Suprapubic skin (tissue), 4 donors: Measurements from ENCODE around the gene NKX6-1. TPM values are rescaled to one million over a fixed set of nuclear protein-coding genes. Genes with fewer than 3 reads are reported as not detected.
A peak's percentile ranks its signal among the peaks of the same experiment; 100 is the strongest.

Source experiments
- DNase-seq, 2 donors: peaks; one replicate each; pipeline ENCODE4 v3.0.0-alpha.2; 2019; ENCODE audit warnings: low spot score in 2 of 2
- H3K27ac ChIP-seq: fragments of 200-600 bp; sonication (generic); one replicate; pipeline ENCODE4 v1.5.1; 2019
- H3K27me3 ChIP-seq: fragments of 200-600 bp; sonication (generic); one replicate; pipeline ENCODE4 v1.5.1; 2019
- H3K36me3 ChIP-seq: fragments of 200-600 bp; sonication (generic); one replicate; pipeline ENCODE4 v1.5.1; 2019
- H3K4me1 ChIP-seq: fragments of 200-600 bp; sonication (generic); one replicate; pipeline ENCODE4 v1.5.1; 2019
- H3K4me3 ChIP-seq: fragments of 200-600 bp; sonication (generic); one replicate; pipeline ENCODE4 v1.5.1; 2019; ENCODE audit warnings: mild to moderate bottlenecking
- H3K9me3 ChIP-seq: fragments of 200-600 bp; sonication (generic); one replicate; pipeline ENCODE4 v1.5.1; 2019
- EP300 ChIP-seq: sonication (generic); formaldehyde crosslinking; IDR thresholded peaks from one replicate; pipeline ENCODE4 v1.6.1; 2017; ENCODE audit warnings: antibody characterized with exemption
- POLR2A ChIP-seq, 2 donors: fragments of 450-650 bp; IDR thresholded peaks; one replicate each; pipeline ENCODE4 v1.6.1; 2017; ENCODE audit warnings: antibody characterized with exemption in 2 of 2, mild to moderate bottlenecking in 2 of 2, moderate library complexity in 2 of 2
- POLR2AphosphoS5 ChIP-seq, 3 donors: sonication (generic); formaldehyde crosslinking; IDR thresholded peaks; one replicate each; pipeline ENCODE4 v1.6.1; 2017; ENCODE audit warnings: antibody characterized with exemption in 3 of 3
- WGBS: methylation state at CpG from one replicate; pipeline ENCODE4 v1.1.5; 2018; 5-methylcytosine and 5-hydroxymethylcytosine counted together
- total RNA-seq, 4 donors: library from RNA; depleted of rRNA; stranded (reverse); fragments of >200 nt; gene quantifications; one replicate each; pipeline ENCODE4 v1.1.0, GENCODE V29; 2016
- TF ChIP-seq, protein P1 (sequence below), 2 donors: fragments of 200-600 bp in 1 of 2; fragments of 450-650 bp in 1 of 2; sonication (generic) in 1 of 2; IDR thresholded peaks; one replicate each; pipeline ENCODE4 v1.5.1; 2016 to 2019; ENCODE audit warnings: antibody characterized with exemption in 2 of 2, mild to moderate bottlenecking in 1 of 2, moderate library complexity in 1 of 2

NKX6-1 gene
- total RNA-seq, 4 donors from 2014 or later, result not detected

- Histone ChIP-seq H3K4me1 (peaks cover 34% of the 10 kb centered on the region), H3K9me3 (no peaks in the 10 kb centered on the region), H3K36me3 (no peaks in the 10 kb centered on the region), H3K27me3 (peaks cover 100% of the 10 kb centered on the region), H3K27ac (no peak overlapping the region), H3K4me3 (peak overlapping the region; percentile 6)
- TF ChIP-seq EP300 (no peak), POLR2A (IDR thresholded peaks at IDR 0.05) (no peak), POLR2AphosphoS5 (IDR thresholded peaks at IDR 0.05) (no peak)
- TF ChIP-seq, protein P1, sequence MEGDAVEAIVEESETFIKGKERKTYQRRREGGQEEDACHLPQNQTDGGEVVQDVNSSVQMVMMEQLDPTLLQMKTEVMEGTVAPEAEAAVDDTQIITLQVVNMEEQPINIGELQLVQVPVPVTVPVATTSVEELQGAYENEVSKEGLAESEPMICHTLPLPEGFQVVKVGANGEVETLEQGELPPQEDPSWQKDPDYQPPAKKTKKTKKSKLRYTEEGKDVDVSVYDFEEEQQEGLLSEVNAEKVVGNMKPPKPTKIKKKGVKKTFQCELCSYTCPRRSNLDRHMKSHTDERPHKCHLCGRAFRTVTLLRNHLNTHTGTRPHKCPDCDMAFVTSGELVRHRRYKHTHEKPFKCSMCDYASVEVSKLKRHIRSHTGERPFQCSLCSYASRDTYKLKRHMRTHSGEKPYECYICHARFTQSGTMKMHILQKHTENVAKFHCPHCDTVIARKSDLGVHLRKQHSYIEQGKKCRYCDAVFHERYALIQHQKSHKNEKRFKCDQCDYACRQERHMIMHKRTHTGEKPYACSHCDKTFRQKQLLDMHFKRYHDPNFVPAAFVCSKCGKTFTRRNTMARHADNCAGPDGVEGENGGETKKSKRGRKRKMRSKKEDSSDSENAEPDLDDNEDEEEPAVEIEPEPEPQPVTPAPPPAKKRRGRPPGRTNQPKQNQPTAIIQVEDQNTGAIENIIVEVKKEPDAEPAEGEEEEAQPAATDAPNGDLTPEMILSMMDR (IDR thresholded peaks at IDR 0.05), result no peak
- WGBS, result 18% methylated on average over 27 of the region's 28 CpGs
- no peak for DNase-seq
These were observed 6.4 kb downstream of the NKX6-1 start for GRCh38 chr4:84492737-84493091.

GRCh38 chr4:84492290-84492689, 6.8 kb downstream of the NKX6-1 start:
- no peak overlapping the region for H3K27ac ChIP-seq
- no peak for DNase-seq
- no peak overlapping the region for H3K4me3 ChIP-seq
- no peaks in the 10 kb centered on the region for H3K9me3 ChIP-seq
- H3K36me3 ChIP-seq, result no peaks in the 10 kb centered on the region
- TF ChIP-seq POLR2A (IDR thresholded peaks at IDR 0.05) (no peak), POLR2AphosphoS5 (IDR thresholded peaks at IDR 0.05) (no peak), EP300 (no peak)
- TF ChIP-seq, protein P1 (IDR thresholded peaks at IDR 0.05), result no peak
- peaks cover 100% of the 10 kb centered on the region for H3K27me3 ChIP-seq
- H3K4me1 ChIP-seq, result peaks cover 29% of the 10 kb centered on the region
- WGBS, result 14% methylated on average over 12 of the region's 12 CpGs

DNA sequence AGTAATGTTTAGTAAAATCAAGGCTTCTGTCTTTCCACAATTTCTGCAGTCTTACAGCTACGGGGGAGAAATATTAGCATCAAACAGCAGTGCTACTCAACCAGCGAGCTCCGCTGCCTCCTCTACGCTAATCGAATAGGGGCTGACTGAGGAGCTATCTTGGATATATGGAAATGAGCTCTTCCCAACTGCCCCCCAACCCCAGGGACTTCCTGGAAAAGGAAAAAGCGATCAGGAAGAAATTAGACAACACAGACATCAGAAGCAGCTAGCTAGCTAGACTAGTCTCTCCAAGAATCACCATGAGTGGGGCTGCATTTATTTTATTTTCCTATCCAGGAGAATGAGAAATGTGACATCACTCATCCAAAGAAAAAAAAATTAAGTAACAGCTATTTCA, 7.6 kb downstream of the NKX6-1 start:
- no peaks in the 10 kb centered on the region for H3K9me3 ChIP-seq
- peaks cover 100% of the 10 kb centered on the region for H3K27me3 ChIP-seq
- TF ChIP-seq EP300, result no peak
- no peak for TF ChIP-seq POLR2A (IDR thresholded peaks at IDR 0.05)
- no peak for TF ChIP-seq POLR2AphosphoS5 (IDR thresholded peaks at IDR 0.05)
- peaks cover 21% of the 10 kb centered on the region for H3K4me1 ChIP-seq
- no peak overlapping the region for H3K4me3 ChIP-seq
- WGBS, result 30% methylated on average over 6 of the region's 6 CpGs
- no peak overlapping the region for H3K27ac ChIP-seq
- H3K36me3 ChIP-seq, result no peaks in the 10 kb centered on the region
- DNase-seq, result no peak

DNA sequence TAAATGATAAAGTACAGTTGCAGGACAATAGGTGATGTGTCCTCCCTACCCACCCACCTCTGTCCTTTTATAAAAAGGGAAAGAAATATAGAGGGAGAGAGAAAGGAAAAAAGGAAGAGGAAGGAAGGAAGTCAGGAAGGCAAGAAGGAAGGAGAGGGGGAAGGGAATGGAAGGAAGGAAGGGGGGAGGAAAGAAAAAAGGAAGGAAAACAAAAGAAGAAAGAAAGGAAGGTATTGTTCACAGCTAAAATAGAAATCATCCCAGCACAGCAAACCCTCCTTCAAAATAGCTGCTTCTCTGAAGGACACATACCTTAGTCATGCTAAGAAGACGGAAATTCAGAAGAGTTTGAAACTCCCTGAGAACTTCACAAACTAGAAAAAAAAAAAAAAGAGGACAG, 8.4 kb downstream of the NKX6-1 start:
- no peak for DNase-seq
- WGBS, result 59% methylated on average over 1 of the region's 1 CpG
- H3K4me3 ChIP-seq, result no peak overlapping the region
- peaks cover 14% of the 10 kb centered on the region for H3K4me1 ChIP-seq
- peaks cover 100% of the 10 kb centered on the region for H3K27me3 ChIP-seq
- no peak overlapping the region for H3K27ac ChIP-seq
- no peaks in the 10 kb centered on the region for H3K9me3 ChIP-seq
- TF ChIP-seq, protein P1 (IDR thresholded peaks at IDR 0.05), result no peak
- no peak for TF ChIP-seq EP300
- no peak for TF ChIP-seq POLR2AphosphoS5 (IDR thresholded peaks at IDR 0.05)
- no peak for TF ChIP-seq POLR2A (IDR thresholded peaks at IDR 0.05)
- no peaks in the 10 kb centered on the region for H3K36me3 ChIP-seq

- TF ChIP-seq, protein P1 (IDR thresholded peaks at IDR 0.05), result no peak
- TF ChIP-seq POLR2AphosphoS5 (IDR thresholded peaks at IDR 0.05) (no peak), POLR2A (IDR thresholded peaks at IDR 0.05) (no peak), EP300 (no peak)
- WGBS, result 27% methylated on average over 4 of the region's 4 CpGs
These were observed 14.9 kb downstream of the NKX6-1 start for GRCh38 chr4:84484236-84484635.

DNA sequence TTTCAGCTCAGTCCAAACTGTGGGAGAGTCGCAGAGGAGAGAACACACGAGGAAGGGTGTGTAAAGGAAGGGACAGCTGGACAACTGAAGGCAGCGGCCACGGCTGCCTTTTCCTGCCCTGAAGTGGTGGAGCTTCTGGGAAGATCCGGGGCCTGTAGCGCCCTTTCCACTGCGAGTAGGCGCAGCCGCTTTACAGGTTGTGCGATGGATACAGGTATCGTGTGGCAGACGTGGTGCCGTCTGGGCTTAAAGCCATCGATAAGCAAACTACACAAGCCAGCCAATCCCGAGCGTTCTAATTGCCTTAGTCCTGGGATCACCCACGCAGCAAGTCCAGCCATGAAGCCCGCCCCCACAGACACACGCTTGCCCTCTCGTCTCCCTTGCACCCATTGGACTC, 15.4 kb downstream of the NKX6-1 start:
- Histone ChIP-seq H3K27me3 (peaks cover 96% of the 10 kb centered on the region), H3K9me3 (no peaks in the 10 kb centered on the region), H3K27ac (no peak overlapping the region), H3K4me1 (peaks cover 26% of the 10 kb centered on the region), H3K36me3 (no peaks in the 10 kb centered on the region), H3K4me3 (peak overlapping the region; percentile 29)
- no peak for DNase-seq
- TF ChIP-seq EP300 (no peak), POLR2AphosphoS5 (IDR thresholded peaks at IDR 0.05) (no peak), POLR2A (IDR thresholded peaks at IDR 0.05) (no peak)
- TF ChIP-seq, protein P1 (IDR thresholded peaks at IDR 0.05), result no peak
- WGBS, result 6% methylated on average over 17 of the region's 20 CpGs

More at GRCh38 chr4:84484236-84484635, 14.9 kb downstream of the NKX6-1 start:
- Histone ChIP-seq H3K4me3 (no peak overlapping the region), H3K27ac (no peak overlapping the region), H3K36me3 (no peaks in the 10 kb centered on the region), H3K4me1 (peaks cover 26% of the 10 kb centered on the region), H3K9me3 (no peaks in the 10 kb centered on the region), H3K27me3 (peaks cover 100% of the 10 kb centered on the region)
- no peak for DNase-seq
